NB4 (cell line): ENCODE measurements around the gene ALOX5.

Experiments used
- CTCF ChIP-seq: IDR thresholded peaks from one replicate; pipeline ENCODE4 v1.5.1; 2012; ENCODE audit warnings: low read depth, low read length
- POLR2A ChIP-seq: IDR thresholded peaks from 2 replicates; pipeline ENCODE4 v1.6.1; 2011; ENCODE audit warnings: mild to moderate bottlenecking; ENCODE audit not compliant: insufficient read length; ENCODE audit errors: extremely low read depth
- TF ChIP-seq, protein P1 (sequence below): IDR thresholded peaks from 2 replicates; pipeline ENCODE4 v1.6.1; 2011; ENCODE audit warnings: low read depth, low read length

GRCh38 chr10:45387096-45387893 lies 13.3 kb downstream of the ALOX5 start:
- TF ChIP-seq CTCF (no peak), POLR2A (no peak)
- TF ChIP-seq, protein P1, sequence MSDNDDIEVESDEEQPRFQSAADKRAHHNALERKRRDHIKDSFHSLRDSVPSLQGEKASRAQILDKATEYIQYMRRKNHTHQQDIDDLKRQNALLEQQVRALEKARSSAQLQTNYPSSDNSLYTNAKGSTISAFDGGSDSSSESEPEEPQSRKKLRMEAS, result no peak
